SK-N-SH (cell line): ENCODE results near the gene PFKL. TPM values are rescaled to one million over a fixed set of nuclear protein-coding genes. Genes with fewer than 3 reads are reported as not detected.

Source experiments
- CTCF ChIA-PET: fragments of 300-600, 350-600 bp; formaldehyde crosslinking; extraction: SDS; loops from one replicate; lab custom pipeline; 2021; lab: Yijun Ruan, JAX
- POLR2A ChIA-PET: fragments of 350-600 bp; sonication (Branson Sonifier 250); formaldehyde crosslinking; extraction: SDS; loops from one replicate; lab custom pipeline; 2020; ENCODE audit warnings: antibody characterized with exemption, inconsistent platforms; lab: Yijun Ruan, JAX
- DNase-seq: peaks from one replicate; pipeline ENCODE4 v3.0.0; 2012
- H2AFZ ChIP-seq: fragments of 200-600 bp; sonication (generic); 2 replicates; pipeline ENCODE4 v1.8.1; 2016; ENCODE audit warnings: antibody characterized with exemption, mild to moderate bottlenecking, low read depth
- H3F3A ChIP-seq: fragments of 200-600 bp; sonication (generic); replicated peaks from 2 replicates; pipeline ENCODE3; 2016; ENCODE audit warnings: antibody characterized with exemption, mild to moderate bottlenecking; ENCODE audit not compliant: insufficient read depth
- H3K27ac ChIP-seq, 2 experiments: fragments of 200-500 bp in 1 of 2; fragments of 200-600 bp in 1 of 2; sonication (Bioruptor generic) in 1 of 2; sonication (generic), shearing (Covaris generic) in 1 of 2; 2 replicates each; pipeline versions ENCODE4 v1.5.1 to v1.6.1; 2014 to 2016; ENCODE audit warnings: low read depth in 2 of 2, inconsistent platforms in 1 of 2, low read length in 1 of 2, mild to moderate bottlenecking in 1 of 2, mixed read lengths in 1 of 2
- H3K27me3 ChIP-seq: fragments of 200-600 bp; sonication (generic), shearing (Covaris generic); 2 replicates; pipeline ENCODE4 v1.6.1; 2016; ENCODE audit warnings: mixed run types; ENCODE audit not compliant: insufficient read depth
- H3K36me3 ChIP-seq, 2 experiments: fragments of 200-500 bp in 1 of 2; fragments of 200-600 bp in 1 of 2; sonication (Bioruptor generic) in 1 of 2; sonication (generic) in 1 of 2; replicated peaks in 1 of 2; 2 replicates each; pipeline versions ENCODE3 to v1.5.1; 2014 to 2016; ENCODE audit warnings: low read length in 1 of 2, mild to moderate bottlenecking in 1 of 2; ENCODE audit not compliant: insufficient read depth in 2 of 2, control insufficient read depth in 1 of 2
- H3K4me1 ChIP-seq, 2 experiments: fragments of 200-500 bp in 1 of 2; fragments of 200-600 bp in 1 of 2; sonication (Bioruptor generic) in 1 of 2; sonication (generic), shearing (Covaris generic) in 1 of 2; 2 replicates each; pipeline versions ENCODE4 v1.5.1 to v1.6.1; 2014 to 2016; ENCODE audit warnings: low read depth in 1 of 2, low read length in 1 of 2, mixed run types in 1 of 2; ENCODE audit not compliant: insufficient read depth in 2 of 2, control insufficient read depth in 1 of 2
- H3K4me2 ChIP-seq: fragments of 200-600 bp; sonication (generic), shearing (Covaris generic); 2 replicates; pipeline ENCODE4 v1.6.1; 2017; ENCODE audit warnings: mixed run types
- H3K4me3 ChIP-seq, 2 experiments: fragments of 200-500 bp in 1 of 2; fragments of 200-600 bp in 1 of 2; sonication (Bioruptor generic) in 1 of 2; sonication (generic), shearing (Covaris generic) in 1 of 2; 2 replicates each; pipeline versions ENCODE4 v1.5.1 to v1.8.1; 2014 to 2016; ENCODE audit warnings: low read depth in 2 of 2, inconsistent platforms in 1 of 2, low read length in 1 of 2, mild to moderate bottlenecking in 1 of 2, mixed read lengths in 1 of 2, moderate library complexity in 1 of 2
- H3K79me2 ChIP-seq: fragments of 200-600 bp; sonication (generic); 2 replicates; pipeline ENCODE4 v1.8.1; 2017; ENCODE audit warnings: mild to moderate bottlenecking; ENCODE audit not compliant: insufficient read depth
- H3K9ac ChIP-seq: fragments of 200-600 bp; sonication (generic); 2 replicates; pipeline ENCODE4 v1.6.1; 2017; ENCODE audit warnings: mixed run types
- H3K9me2 ChIP-seq: fragments of 200-600 bp; sonication (generic); 2 replicates; pipeline ENCODE4 v1.6.1; 2017; ENCODE audit warnings: mixed run types
- H3K9me3 ChIP-seq: fragments of 200-600 bp; sonication (generic); 2 replicates; pipeline ENCODE4 v1.6.1; 2017; ENCODE audit warnings: mixed run types, mild to moderate bottlenecking, moderate library complexity
- H4K20me1 ChIP-seq: fragments of 200-600 bp; sonication (generic); 2 replicates; pipeline ENCODE4 v1.6.1; 2017; ENCODE audit warnings: mild to moderate bottlenecking, mixed run types; ENCODE audit not compliant: insufficient read depth
- CHD2 ChIP-seq: fragments of 150-350 bp; IDR thresholded peaks from 2 replicates; pipeline ENCODE4 v1.6.1; 2018; ENCODE audit warnings: low read length; ENCODE audit not compliant: partially characterized antibody
- EP300 ChIP-seq, 2 experiments: IDR thresholded peaks; 2 replicates each; pipeline versions ENCODE4 v1.4.0 to v1.6.1; 2012; ENCODE audit warnings: borderline replicate concordance in 1 of 2, low read depth in 1 of 2, low read length in 1 of 2
- FOXM1 ChIP-seq: IDR thresholded peaks from 2 replicates; pipeline ENCODE4 v1.4.0; 2012; ENCODE audit warnings: low read depth, mild to moderate bottlenecking
- JUND ChIP-seq: IDR thresholded peaks from 2 replicates; pipeline ENCODE4 v1.4.0; 2012
- MEF2A ChIP-seq: IDR thresholded peaks from 2 replicates; pipeline ENCODE4 v1.4.0; 2012; ENCODE audit warnings: low read depth, borderline replicate concordance
- MXI1 ChIP-seq: IDR thresholded peaks from 2 replicates; pipeline ENCODE4 v1.6.1; 2012; ENCODE audit warnings: mild to moderate bottlenecking, low read depth, low read length, improper control_type of control experiment
- NFIC ChIP-seq: IDR thresholded peaks from 2 replicates; pipeline ENCODE4 v1.4.0; 2012; ENCODE audit warnings: borderline replicate concordance
- NRF1 ChIP-seq: IDR thresholded peaks from 2 replicates; pipeline ENCODE4 v1.6.1; 2012; ENCODE audit warnings: low read depth, mild to moderate bottlenecking, low read length
- RAD21 ChIP-seq: IDR thresholded peaks from 2 replicates; pipeline ENCODE4 v1.6.1; 2012; ENCODE audit warnings: mild to moderate bottlenecking, low read length
- RFX5 ChIP-seq: IDR thresholded peaks from 2 replicates; pipeline ENCODE4 v1.6.1; 2012; ENCODE audit warnings: mild to moderate bottlenecking, improper control_type of control experiment, low read length
- RXRA ChIP-seq: IDR thresholded peaks from 2 replicates; pipeline ENCODE4 v1.4.0; 2012; ENCODE audit warnings: low read depth, mild to moderate bottlenecking, borderline replicate concordance
- SIN3A ChIP-seq: IDR thresholded peaks from 2 replicates; pipeline ENCODE4 v1.6.1; 2012; ENCODE audit warnings: low read depth, mild to moderate bottlenecking, low read length, moderate library complexity, borderline replicate concordance
- SMC3 ChIP-seq: IDR thresholded peaks from 2 replicates; pipeline ENCODE4 v1.6.1; 2012; ENCODE audit warnings: low read depth, low read length, improper control_type of control experiment
- WGBS: methylation state at CpG from one replicate; pipeline ENCODE4 v1.1.6; 2017; ENCODE audit warnings: low lambda C conversion rate; 5-methylcytosine and 5-hydroxymethylcytosine counted together
- polyA plus RNA-seq, 3 experiments: library from polyadenylated mRNA; depleted of rRNA; stranded (reverse); fragments of >200 nt; gene quantifications; 2 replicates each; pipeline ENCODE4 v1.2.3, GENCODE V29; 2012
- TF ChIP-seq, protein P1 (sequence below): IDR thresholded peaks from 2 replicates; pipeline ENCODE4 v1.4.0; 2012; ENCODE audit warnings: low read depth
- TF ChIP-seq, protein P2 (sequence below): fragments of 150-350 bp; IDR thresholded peaks from 2 replicates; pipeline ENCODE4 v1.6.1; 2017; ENCODE audit warnings: antibody characterized with exemption, low read length, low read depth, borderline replicate concordance
- TF ChIP-seq, protein P3 (sequence below): IDR thresholded peaks from 2 replicates; pipeline ENCODE4 v1.6.1; 2012; ENCODE audit warnings: mild to moderate bottlenecking, low read depth, low read length, moderate library complexity

The PFKL gene
- polyA plus RNA-seq, 1 of the 3 experiments (the other 2 are of a cell fraction) = 118 TPM

DNA sequence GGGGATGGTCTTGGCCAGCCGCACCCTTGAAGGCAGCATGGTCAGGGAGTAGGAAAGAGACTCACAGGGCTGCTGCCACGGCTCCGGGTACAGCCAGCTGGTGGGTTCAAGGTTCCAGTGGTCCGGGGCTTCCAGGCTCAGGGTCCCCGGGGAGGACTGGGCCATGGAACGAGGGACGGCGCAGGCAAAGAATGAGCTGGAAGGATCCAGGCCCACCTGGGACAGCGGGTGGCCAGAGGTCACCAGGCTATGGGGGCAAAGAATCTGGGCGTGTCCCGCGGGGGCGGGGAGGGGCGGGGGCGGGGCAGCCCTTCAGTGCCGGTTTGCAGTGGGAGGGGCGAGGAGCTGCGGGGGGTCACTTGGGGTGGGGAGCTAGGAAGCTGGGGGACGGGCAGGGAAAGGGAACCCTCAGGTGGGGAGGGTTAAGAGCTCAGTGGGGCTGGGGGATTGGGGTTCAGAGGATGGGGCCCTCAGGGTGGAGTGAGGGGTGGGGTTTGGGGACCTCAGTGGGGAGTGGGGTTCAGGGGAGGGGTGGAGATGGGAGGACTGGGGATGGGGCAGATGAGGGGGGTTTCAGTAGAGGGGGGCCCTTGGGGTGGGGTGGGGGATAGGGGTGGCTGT lies 38.1 kb upstream of the PFKL start, which contains the start of gene DNMT3L:
Gene DNMT3L (minus strand): TSS at position 223 of the 621 bp plus-strand sequence. CDS start 638 bp downstream, outside the sequence.
- H3K4me3 ChIP-seq = no peak within 1 kb of the TSS
- no peak within 1 kb of the TSS for H2AFZ ChIP-seq
- H4K20me1 ChIP-seq = no peaks in the 10 kb centered on the region
- H3K27ac ChIP-seq = no peak within 1 kb of the TSS
- WGBS = 43% methylated on average over 5 of the region's 19 CpGs
- H3K9me2 ChIP-seq = no peaks in the 10 kb centered on the region
- ChIA-PET POLR2A (no interaction called here), CTCF (no interaction called here)
- H3K36me3 ChIP-seq = no peaks in the 10 kb centered on the region
- DNase-seq = no peak
- no peaks in the 10 kb centered on the region for H3K9me3 ChIP-seq
- no peaks in the 10 kb centered on the region for H3K79me2 ChIP-seq
- no peaks in the 10 kb centered on the region for H3K27me3 ChIP-seq
- H3K4me1 ChIP-seq = no peaks in the 10 kb centered on the region
- no peak within 1 kb of the TSS for H3K4me2 ChIP-seq
- no peak within 1 kb of the TSS for H3K9ac ChIP-seq
- no peaks in the 10 kb centered on the region for H3F3A ChIP-seq
- TF ChIP-seq NRF1 (no peak), RFX5 (no peak), FOXM1 (no peak)

DNA sequence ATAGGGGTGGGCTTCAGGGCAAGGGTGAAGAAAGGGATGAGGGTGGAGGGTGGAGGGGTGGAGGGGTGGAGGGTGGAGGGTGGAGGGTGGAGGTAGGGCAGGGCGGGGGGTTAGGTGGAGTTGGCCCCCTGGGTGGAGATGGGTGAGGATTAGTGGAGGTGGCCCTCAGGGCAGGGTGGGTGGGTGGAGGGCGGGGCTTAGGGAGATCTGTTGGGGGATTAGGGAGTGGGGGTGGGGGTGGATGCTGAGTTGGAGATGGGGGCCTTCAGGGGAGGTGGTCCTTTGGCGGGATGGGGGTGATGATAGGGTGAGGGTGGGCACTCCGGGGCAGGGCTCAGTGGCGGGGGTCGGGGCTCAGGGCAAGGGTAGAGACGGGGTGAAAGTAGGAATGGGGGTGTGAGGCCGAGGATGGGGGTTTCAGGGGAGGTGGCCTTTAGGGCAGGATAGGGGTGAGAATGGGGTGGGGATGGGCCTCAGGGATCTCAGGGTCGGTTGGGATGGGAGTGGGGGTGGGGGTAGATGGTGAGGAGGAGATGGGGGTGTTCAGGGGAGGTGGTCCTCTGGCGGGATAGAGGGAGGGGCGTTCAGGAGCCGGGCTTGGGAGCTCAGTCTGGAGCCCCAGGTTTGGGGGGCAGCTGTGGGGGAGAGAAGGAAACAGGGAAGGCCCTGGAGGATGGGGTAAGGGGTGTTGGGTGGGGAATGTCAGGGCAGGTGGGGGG lies 37.4 kb upstream of the PFKL start:
- no peaks in the 10 kb centered on the region for H3K9me2 ChIP-seq
- no peaks in the 10 kb centered on the region for H3K79me2 ChIP-seq
- H2AFZ ChIP-seq = no peak overlapping the region
- TF ChIP-seq, protein P1, sequence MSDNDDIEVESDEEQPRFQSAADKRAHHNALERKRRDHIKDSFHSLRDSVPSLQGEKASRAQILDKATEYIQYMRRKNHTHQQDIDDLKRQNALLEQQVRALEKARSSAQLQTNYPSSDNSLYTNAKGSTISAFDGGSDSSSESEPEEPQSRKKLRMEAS = no peak
- TF ChIP-seq JUND (no peak), CHD2 (no peak), SMC3 (no peak), EP300 (IDR thresholded peaks at IDR 0.05; ENCODE audit: borderline replicate concordance in 1 of 2, low read depth in 1 of 2, low read length in 1 of 2) (no peak), MEF2A (no peak), RXRA (no peak), SIN3A (no peak), MXI1 (no peak), NFIC (no peak), RAD21 (no peak)
- TF ChIP-seq, protein P2, sequence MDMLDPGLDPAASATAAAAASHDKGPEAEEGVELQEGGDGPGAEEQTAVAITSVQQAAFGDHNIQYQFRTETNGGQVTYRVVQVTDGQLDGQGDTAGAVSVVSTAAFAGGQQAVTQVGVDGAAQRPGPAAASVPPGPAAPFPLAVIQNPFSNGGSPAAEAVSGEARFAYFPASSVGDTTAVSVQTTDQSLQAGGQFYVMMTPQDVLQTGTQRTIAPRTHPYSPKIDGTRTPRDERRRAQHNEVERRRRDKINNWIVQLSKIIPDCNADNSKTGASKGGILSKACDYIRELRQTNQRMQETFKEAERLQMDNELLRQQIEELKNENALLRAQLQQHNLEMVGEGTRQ = no peak
- TF ChIP-seq, protein P3, sequence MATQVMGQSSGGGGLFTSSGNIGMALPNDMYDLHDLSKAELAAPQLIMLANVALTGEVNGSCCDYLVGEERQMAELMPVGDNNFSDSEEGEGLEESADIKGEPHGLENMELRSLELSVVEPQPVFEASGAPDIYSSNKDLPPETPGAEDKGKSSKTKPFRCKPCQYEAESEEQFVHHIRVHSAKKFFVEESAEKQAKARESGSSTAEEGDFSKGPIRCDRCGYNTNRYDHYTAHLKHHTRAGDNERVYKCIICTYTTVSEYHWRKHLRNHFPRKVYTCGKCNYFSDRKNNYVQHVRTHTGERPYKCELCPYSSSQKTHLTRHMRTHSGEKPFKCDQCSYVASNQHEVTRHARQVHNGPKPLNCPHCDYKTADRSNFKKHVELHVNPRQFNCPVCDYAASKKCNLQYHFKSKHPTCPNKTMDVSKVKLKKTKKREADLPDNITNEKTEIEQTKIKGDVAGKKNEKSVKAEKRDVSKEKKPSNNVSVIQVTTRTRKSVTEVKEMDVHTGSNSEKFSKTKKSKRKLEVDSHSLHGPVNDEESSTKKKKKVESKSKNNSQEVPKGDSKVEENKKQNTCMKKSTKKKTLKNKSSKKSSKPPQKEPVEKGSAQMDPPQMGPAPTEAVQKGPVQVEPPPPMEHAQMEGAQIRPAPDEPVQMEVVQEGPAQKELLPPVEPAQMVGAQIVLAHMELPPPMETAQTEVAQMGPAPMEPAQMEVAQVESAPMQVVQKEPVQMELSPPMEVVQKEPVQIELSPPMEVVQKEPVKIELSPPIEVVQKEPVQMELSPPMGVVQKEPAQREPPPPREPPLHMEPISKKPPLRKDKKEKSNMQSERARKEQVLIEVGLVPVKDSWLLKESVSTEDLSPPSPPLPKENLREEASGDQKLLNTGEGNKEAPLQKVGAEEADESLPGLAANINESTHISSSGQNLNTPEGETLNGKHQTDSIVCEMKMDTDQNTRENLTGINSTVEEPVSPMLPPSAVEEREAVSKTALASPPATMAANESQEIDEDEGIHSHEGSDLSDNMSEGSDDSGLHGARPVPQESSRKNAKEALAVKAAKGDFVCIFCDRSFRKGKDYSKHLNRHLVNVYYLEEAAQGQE = no peak
- no peak overlapping the region for H3K4me2 ChIP-seq
- H3K36me3 ChIP-seq = no peaks in the 10 kb centered on the region
- DNase-seq = no peak
- H4K20me1 ChIP-seq = no peaks in the 10 kb centered on the region
- H3K9ac ChIP-seq = no peak overlapping the region
- H3K4me1 ChIP-seq = no peaks in the 10 kb centered on the region
- no peak overlapping the region for H3K27ac ChIP-seq
- H3F3A ChIP-seq = no peaks in the 10 kb centered on the region
- ChIA-PET CTCF (no interaction called here), POLR2A (no interaction called here)
- H3K4me3 ChIP-seq = no peak overlapping the region
- no peaks in the 10 kb centered on the region for H3K27me3 ChIP-seq
- H3K9me3 ChIP-seq = no peaks in the 10 kb centered on the region
- 63% methylated on average over 12 of the region's 12 CpGs for WGBS
